ENCODE measurements around the gene DEAF1. TPM values are rescaled to one million over a fixed set of nuclear protein-coding genes. Genes with fewer than 3 reads are reported as not detected.

The DEAF1 gene
- total and polyA plus RNA-seq, 2 of the 13 experiments (the other 11 are each of a cell fraction or from before 2014, with no cell fraction given) = 22.3 to 29.6 TPM

DNA sequence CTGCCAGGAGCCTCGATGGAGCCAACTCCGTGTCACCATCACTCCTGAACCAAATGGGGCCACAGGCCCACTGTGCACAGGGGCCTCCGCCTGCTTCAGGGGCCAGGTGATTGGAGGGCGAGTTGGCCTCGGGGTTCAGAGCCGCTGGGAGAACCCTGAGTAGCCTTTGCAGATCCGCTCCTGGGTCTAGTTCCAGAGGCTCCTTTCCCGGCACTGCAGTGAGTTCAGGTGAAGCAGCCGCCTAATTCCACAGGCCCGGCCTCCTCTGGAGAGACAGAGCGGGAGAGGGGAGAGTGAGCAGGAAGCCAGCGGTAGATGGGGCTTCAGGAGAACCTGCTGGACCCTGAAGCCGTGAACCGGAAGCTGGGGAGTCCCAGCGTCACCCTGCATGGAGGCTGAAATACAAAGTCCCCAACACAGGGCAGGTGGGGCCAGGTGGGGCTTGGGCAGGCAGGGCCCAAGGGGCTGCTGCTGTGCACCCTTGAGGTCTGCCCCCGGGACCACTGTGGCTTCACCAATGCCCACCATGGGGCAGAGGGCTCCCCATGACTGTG is 35.4 kb downstream of the DEAF1 start:
- WGBS (ENCODE audit: low lambda C conversion rate) = 98% methylated on average over 15 of the region's 16 CpGs
- no peak overlapping the region for H2AFZ ChIP-seq (ENCODE audit: low read length)
- no peaks in the 10 kb centered on the region for H3K79me2 ChIP-seq (ENCODE audit: insufficient read depth, low read length)
- no peaks in the 10 kb centered on the region for H3K27me3 ChIP-seq (ENCODE audit: control insufficient read depth in 1 of 2, insufficient read depth in 2 of 2, low read length in 2 of 2)
- in situ Hi-C loops (cut with HindIII; ENCODE audit: extremely low pct_ligation_motif_present, low pct_unique_long_range_greater_than_20kb) = loop anchor here (5.0 kb wide), 2 partner anchors 68 to 108 kb away; no protein-coding TSS in a partner anchor
- peaks cover 41% of the 10 kb centered on the region for H3K4me1 ChIP-seq (ENCODE audit: insufficient read depth, low read length)
- H3K36me3 ChIP-seq (replicated peaks in 1 of 2; ENCODE audit: control insufficient read depth in 1 of 2, insufficient read depth in 2 of 2, low read length in 2 of 2) = peaks cover 16 to 40% of the 10 kb centered on the region in 2 experiments; a peak in 4 of 5 replicates
- no TSS peak for BruUV-seq (replicated peaks)
- ChIA-PET POLR2A (interaction anchor here (1.2 kb wide), 1 partner anchor 39 kb away, joined by 3 read pairs; no protein-coding TSS in a partner anchor), CTCF (ENCODE audit: low intra/inter-chr PET ratio, low total read pairs) (no interaction called here)
- DNase-seq (ENCODE audit: low spot score) = no peak
- no peak overlapping the region for H3K4me2 ChIP-seq (ENCODE audit: low read depth, low read length)
- no peak overlapping the region for H3K4me3 ChIP-seq (replicated peaks in 1 of 3; ENCODE audit: insufficient read depth in 1 of 3, low read depth in 2 of 3, low read length in 3 of 3)
- no peak overlapping the region for H3K9ac ChIP-seq (ENCODE audit: insufficient read depth, low read depth, low read length)
- H3K9me3 ChIP-seq (ENCODE audit: low read length) = no peaks in the 10 kb centered on the region
- peaks cover 17% of the 10 kb centered on the region; the same call in 1 of the 2 replicates for H4K20me1 ChIP-seq (ENCODE audit: insufficient read depth, low read length)
- no peak for ATAC-seq
- intact Hi-C loops (cut with micrococcal nuclease; ENCODE audit: unreplicated experiment) = loop anchor here (10.0 kb wide), 1 partner anchor 45 kb away; the partner anchor contains the start of gene EPS8L2
- TF ChIP-seq SMARCC2 (IDR thresholded peaks at IDR 0.05) (no peak), SOX5 (CRISPR knock-in tag; IDR thresholded peaks at IDR 0.05; ENCODE audit: borderline replicate concordance) (no peak), PCBP2 (optimal IDR thresholded peaks at IDR 0.05; ENCODE audit: low read depth, low read length, poor library complexity, severe bottlenecking) (no peak), CBFB (CRISPR knock-in tag; IDR thresholded peaks at IDR 0.05) (no peak), MAFG (CRISPR knock-in tag; IDR thresholded peaks at IDR 0.05) (no peak), AGO2 (optimal IDR thresholded peaks at IDR 0.05; ENCODE audit: low read depth, low read length) (no peak), TFAP4 (IDR thresholded peaks at IDR 0.05; ENCODE audit: borderline replicate concordance, low read depth) (no peak), NR0B2 (CRISPR knock-in tag; IDR thresholded peaks at IDR 0.05) (no peak), ZNF326 (CRISPR knock-in tag; IDR thresholded peaks at IDR 0.05; ENCODE audit: borderline replicate concordance) (no peak), ZNF367 (CRISPR knock-in tag; IDR thresholded peaks at IDR 0.05; ENCODE audit: borderline replicate concordance) (no peak), ZNF101 (CRISPR knock-in tag; IDR thresholded peaks at IDR 0.05; ENCODE audit: borderline replicate concordance, low read depth) (no peak), ZNF549 (CRISPR knock-in tag; IDR thresholded peaks at IDR 0.05) (no peak), SRSF1 (optimal IDR thresholded peaks at IDR 0.05; ENCODE audit: low read depth, low read length) (no peak)
- TF ChIP-seq, protein P1, sequence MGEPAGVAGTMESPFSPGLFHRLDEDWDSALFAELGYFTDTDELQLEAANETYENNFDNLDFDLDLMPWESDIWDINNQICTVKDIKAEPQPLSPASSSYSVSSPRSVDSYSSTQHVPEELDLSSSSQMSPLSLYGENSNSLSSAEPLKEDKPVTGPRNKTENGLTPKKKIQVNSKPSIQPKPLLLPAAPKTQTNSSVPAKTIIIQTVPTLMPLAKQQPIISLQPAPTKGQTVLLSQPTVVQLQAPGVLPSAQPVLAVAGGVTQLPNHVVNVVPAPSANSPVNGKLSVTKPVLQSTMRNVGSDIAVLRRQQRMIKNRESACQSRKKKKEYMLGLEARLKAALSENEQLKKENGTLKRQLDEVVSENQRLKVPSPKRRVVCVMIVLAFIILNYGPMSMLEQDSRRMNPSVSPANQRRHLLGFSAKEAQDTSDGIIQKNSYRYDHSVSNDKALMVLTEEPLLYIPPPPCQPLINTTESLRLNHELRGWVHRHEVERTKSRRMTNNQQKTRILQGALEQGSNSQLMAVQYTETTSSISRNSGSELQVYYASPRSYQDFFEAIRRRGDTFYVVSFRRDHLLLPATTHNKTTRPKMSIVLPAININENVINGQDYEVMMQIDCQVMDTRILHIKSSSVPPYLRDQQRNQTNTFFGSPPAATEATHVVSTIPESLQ (CRISPR knock-in tag; conservative IDR thresholded peaks at IDR 0.05) = no peak
- TF ChIP-seq, protein P2, sequence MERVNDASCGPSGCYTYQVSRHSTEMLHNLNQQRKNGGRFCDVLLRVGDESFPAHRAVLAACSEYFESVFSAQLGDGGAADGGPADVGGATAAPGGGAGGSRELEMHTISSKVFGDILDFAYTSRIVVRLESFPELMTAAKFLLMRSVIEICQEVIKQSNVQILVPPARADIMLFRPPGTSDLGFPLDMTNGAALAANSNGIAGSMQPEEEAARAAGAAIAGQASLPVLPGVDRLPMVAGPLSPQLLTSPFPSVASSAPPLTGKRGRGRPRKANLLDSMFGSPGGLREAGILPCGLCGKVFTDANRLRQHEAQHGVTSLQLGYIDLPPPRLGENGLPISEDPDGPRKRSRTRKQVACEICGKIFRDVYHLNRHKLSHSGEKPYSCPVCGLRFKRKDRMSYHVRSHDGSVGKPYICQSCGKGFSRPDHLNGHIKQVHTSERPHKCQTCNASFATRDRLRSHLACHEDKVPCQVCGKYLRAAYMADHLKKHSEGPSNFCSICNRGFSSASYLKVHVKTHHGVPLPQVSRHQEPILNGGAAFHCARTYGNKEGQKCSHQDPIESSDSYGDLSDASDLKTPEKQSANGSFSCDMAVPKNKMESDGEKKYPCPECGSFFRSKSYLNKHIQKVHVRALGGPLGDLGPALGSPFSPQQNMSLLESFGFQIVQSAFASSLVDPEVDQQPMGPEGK (CRISPR knock-in tag; IDR thresholded peaks at IDR 0.05) = no peak
- no peak overlapping the region for H3K27ac ChIP-seq (ENCODE audit: extremely low read length, insufficient read depth, low read length)
- no peak for FAIRE-seq
